ENCODE data around the gene B3GAT1. TPM values are rescaled to one million over a fixed set of nuclear protein-coding genes. Genes with fewer than 3 reads are reported as not detected.

Gene B3GAT1
- polyA plus RNA-seq, 1 donor from 2014 or later, result 28.2 TPM

- Histone ChIP-seq H3K9me2 (ENCODE audit: insufficient read depth, low read length) (no peaks in the 10 kb centered on the region), H4K20me1 (ENCODE audit: insufficient read depth) (no peaks in the 10 kb centered on the region), H3K36me3 (ENCODE audit: insufficient read depth, low read length) (no peaks in the 10 kb centered on the region), H3K9ac (ENCODE audit: low read length) (no peak overlapping the region), H3K4me2 (ENCODE audit: low read length) (no peak overlapping the region), H3F3A (ENCODE audit: insufficient read depth, low read length, poor library complexity, severe bottlenecking) (no peaks in the 10 kb centered on the region), H3K79me2 (replicated peaks; ENCODE audit: insufficient read depth, low read length) (no peaks in the 10 kb centered on the region), H3K4me3 (ENCODE audit: low read length) (no peak overlapping the region), H3K27ac (ENCODE audit: low read length) (no peak overlapping the region), H3K27me3 (ENCODE audit: insufficient read depth, low read depth, low read length) (no peaks in the 10 kb centered on the region), H3K9me3 (ENCODE audit: low read length) (no peaks in the 10 kb centered on the region), H2AFZ (ENCODE audit: low read depth, low read length) (no peak overlapping the region)
- TF ChIP-seq EP300 (conservative IDR thresholded peaks at IDR 0.05; ENCODE audit: poor library complexity, severe bottlenecking), result no peak
- no peak for TF ChIP-seq POLR2AphosphoS5 (IDR thresholded peaks at IDR 0.05)
- no peak for TF ChIP-seq MXI1 (conservative IDR thresholded peaks at IDR 0.05; ENCODE audit: poor library complexity, severe bottlenecking)
- TF ChIP-seq TAF1 (IDR thresholded peaks at IDR 0.05; ENCODE audit: low read depth), result no peak
- TF ChIP-seq EZH2 (IDR thresholded peaks at IDR 0.05; ENCODE audit: borderline replicate concordance, insufficient read depth, low read length, poor library complexity, severe bottlenecking), result no peak
- TF ChIP-seq CTCF (IDR thresholded peaks at IDR 0.05; ENCODE audit: poor library complexity, severe bottlenecking), result no peak
- TF ChIP-seq SMC3 (conservative IDR thresholded peaks at IDR 0.05; ENCODE audit: poor library complexity), result no peak
- TF ChIP-seq REST (IDR thresholded peaks at IDR 0.05; ENCODE audit: borderline replicate concordance), result no peak
- no peak for TF ChIP-seq RAD21 (conservative IDR thresholded peaks at IDR 0.05)
These were observed 53.7 kb downstream of the B3GAT1 start for GRCh38 chr11:134358165-134358855.

GRCh38 chr11:134357545-134357839 lies 54.5 kb downstream of the B3GAT1 start:
- no peak overlapping the region for H3K27ac ChIP-seq (ENCODE audit: low read length)
- no peaks in the 10 kb centered on the region for H3K36me3 ChIP-seq (ENCODE audit: insufficient read depth, low read length)
- TF ChIP-seq RAD21 (conservative IDR thresholded peaks at IDR 0.05) (no peak), TAF1 (IDR thresholded peaks at IDR 0.05; ENCODE audit: low read depth) (no peak), CTCF (IDR thresholded peaks at IDR 0.05; ENCODE audit: poor library complexity, severe bottlenecking) (no peak), SMC3 (conservative IDR thresholded peaks at IDR 0.05; ENCODE audit: poor library complexity) (no peak), REST (IDR thresholded peaks at IDR 0.05; ENCODE audit: borderline replicate concordance) (no peak), EP300 (conservative IDR thresholded peaks at IDR 0.05; ENCODE audit: poor library complexity, severe bottlenecking) (no peak), MXI1 (conservative IDR thresholded peaks at IDR 0.05; ENCODE audit: poor library complexity, severe bottlenecking) (no peak), POLR2AphosphoS5 (IDR thresholded peaks at IDR 0.05) (no peak)

More at GRCh38 chr11:134357545-134357839, 54.5 kb downstream of the B3GAT1 start:
- H3K27me3 ChIP-seq (ENCODE audit: insufficient read depth, low read depth, low read length), result no peaks in the 10 kb centered on the region
- no peaks in the 10 kb centered on the region for H3K9me3 ChIP-seq (ENCODE audit: low read length)
- no peaks in the 10 kb centered on the region for H4K20me1 ChIP-seq (ENCODE audit: insufficient read depth)
- no peaks in the 10 kb centered on the region for H3K79me2 ChIP-seq (replicated peaks; ENCODE audit: insufficient read depth, low read length)
- H2AFZ ChIP-seq (ENCODE audit: low read depth, low read length), result no peak overlapping the region
- no peak overlapping the region for H3K9ac ChIP-seq (ENCODE audit: low read length)
- no peaks in the 10 kb centered on the region for H3K9me2 ChIP-seq (ENCODE audit: insufficient read depth, low read length)
- no peak overlapping the region for H3K4me2 ChIP-seq (ENCODE audit: low read length)
- no peak overlapping the region for H3K4me3 ChIP-seq (ENCODE audit: low read length)
- H3F3A ChIP-seq (ENCODE audit: insufficient read depth, low read length, poor library complexity, severe bottlenecking), result no peaks in the 10 kb centered on the region
